GM12801 (cell line): ENCODE results near the gene RET.

Experiments
- CTCF ChIP-seq: IDR thresholded peaks from one replicate; pipeline ENCODE4 v1.5.1; 2011; ENCODE audit warnings: control low read depth; ENCODE audit not compliant: insufficient read length; ENCODE audit errors: extremely low read depth

Gene RET

DNA sequence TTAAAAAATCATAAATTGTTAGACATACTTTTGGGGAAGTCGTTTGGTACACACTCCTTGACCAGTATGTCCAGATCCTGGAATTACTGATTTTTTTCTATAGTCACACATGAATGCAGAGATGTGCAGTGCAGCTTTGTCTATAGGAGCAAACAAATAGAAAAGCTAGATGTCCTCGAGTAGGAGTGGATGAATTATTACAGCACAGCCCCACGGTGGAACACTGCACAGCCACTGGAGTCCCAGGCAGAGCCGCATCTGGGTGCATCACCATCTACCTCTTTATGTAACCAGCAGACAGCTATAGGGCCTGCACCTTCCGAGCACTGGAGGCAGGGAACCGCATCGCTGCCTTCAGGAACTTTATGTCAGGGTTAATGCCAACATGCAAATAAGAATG, 17.0 kb upstream of the RET start:
- TF ChIP-seq CTCF = no peak

DNA sequence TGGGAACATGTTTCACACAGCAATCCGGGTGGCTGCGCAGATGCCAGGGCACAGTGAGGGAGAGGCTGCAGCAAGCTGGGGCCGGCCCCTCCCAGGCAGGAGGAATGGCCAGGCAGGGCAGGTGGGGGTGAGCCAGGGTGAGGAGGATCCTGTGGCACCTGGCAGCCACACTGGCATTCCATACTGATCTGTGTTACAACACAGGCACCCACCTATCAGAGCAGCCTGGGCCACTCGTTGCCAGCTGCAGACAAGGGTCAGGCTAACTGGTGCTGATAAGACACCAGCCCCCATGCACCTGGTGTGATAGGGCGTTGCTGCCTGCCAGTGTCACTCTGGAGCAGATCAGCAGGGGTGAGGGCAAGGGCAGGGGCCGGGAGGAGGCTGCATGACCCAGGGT, 16.6 kb upstream of the RET start:
- TF ChIP-seq CTCF = no peak

- TF ChIP-seq CTCF = no peak
Measured at GRCh38 chr10:43061331-43061730, 15.5 kb upstream of the RET start.

GRCh38 chr10:43061760-43062159, 15.1 kb upstream of the RET start:
- TF ChIP-seq CTCF = no peak

DNA sequence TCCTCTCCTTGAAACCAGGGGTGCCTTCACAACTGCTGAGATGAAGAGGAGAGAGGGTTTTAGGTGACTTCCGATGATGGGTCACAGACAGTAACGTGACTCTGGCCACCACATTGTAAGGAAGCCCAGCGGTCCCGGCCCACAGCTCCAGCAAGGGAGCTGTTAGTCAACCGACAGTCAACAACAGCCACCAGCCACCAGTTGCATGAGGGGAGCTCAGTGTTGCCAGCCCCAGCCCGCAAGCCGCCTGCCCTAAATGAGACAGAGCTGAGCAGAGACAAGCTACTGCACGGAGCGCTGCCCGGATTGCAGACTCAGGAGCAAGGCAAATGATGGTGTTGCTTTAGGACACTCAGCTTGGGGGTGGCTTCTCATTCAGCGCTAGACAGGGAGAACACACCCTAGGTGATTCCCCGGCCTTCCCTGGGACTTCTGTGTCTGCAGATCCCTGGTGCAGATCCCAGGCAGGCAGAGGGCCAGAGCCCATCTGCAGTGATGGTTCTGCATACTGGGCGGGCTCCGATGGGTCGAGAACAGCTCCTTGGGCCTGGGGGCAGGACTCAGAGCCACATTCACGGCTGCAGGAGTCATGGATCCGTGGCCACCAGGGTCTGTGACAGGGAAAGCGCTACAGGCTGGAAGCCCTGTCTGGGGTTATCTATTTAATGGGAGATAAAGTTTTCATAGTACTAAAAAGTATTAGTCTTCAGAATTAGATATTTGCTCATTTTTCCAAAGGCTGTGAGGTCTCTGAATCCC, 14.3 kb upstream of the RET start:
- no peak for TF ChIP-seq CTCF

DNA sequence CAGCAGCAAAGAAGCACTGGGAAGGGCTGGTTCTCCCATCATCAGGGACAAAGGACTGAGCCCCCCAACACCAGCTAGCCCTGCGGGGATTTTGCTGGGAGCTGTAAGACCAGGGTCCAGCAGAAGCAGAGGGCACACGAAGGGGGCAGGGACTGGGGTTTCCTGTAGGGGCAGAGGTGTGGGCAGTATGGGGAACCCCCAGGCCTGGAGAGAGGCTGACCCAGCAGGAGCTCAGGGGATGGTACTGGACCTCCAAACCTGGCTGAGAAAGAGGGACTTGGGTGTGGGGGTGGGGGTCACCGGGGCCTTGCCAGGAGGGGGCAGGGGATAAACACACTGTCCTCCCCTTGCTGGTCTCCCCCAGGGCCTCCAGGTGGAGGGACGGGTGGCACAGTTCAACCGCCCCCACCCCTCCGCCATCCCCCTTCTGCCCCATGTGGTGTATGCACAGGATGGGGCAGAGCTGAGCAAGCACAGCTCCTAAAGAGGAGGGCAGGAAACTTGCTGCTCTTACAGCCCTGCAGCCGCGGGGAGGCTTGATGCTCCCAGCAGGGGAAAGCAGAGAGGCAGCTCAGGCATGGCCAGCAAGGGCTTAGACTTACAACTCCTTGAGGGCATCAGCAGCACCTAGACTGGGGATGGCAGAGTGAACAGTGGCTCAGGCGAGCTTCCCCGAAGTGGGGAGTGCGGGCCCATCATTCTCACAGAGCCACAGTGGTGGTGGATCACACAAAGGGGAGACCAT, 12.4 kb upstream of the RET start:
- TF ChIP-seq CTCF = no peak

DNA sequence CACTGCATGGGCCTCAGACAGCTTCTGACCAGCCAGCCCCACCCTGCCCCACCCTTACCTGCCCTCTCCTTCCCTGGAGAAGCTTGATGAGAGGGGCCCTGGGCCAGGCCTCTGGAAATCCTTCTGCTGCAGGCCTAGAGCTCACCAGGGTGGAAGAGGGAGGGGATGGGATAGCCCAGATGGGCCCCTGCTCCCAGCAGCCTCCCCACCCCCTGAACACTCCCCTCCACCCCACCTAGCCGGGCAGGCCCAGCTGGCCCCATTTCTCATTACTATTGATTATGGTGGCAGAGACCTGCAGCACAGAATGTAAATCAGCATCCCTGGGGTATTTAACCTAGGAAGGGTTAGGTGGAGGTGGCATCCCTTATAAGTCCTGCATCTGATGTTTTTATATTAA, 11.6 kb upstream of the RET start:
- no peak for TF ChIP-seq CTCF
